HCT116 (cell line): ENCODE measurements around the gene ARHGAP19.

Experiments used
- POLR2A ChIP-seq: IDR thresholded peaks from 2 replicates; pipeline ENCODE4 v1.7.0; 2011; ENCODE audit warnings: borderline replicate concordance; ENCODE audit not compliant: insufficient read depth, insufficient read length; ENCODE audit errors: extremely low read depth
- POLR2AphosphoS5 ChIP-seq: IDR thresholded peaks from 2 replicates; pipeline ENCODE4 v1.6.1; 2011; ENCODE audit warnings: mild to moderate bottlenecking, low read depth, low read length, moderate library complexity
- ZNF274 ChIP-seq: fragments of 200-500 bp; sonication (Bioruptor generic); IDR thresholded peaks from 2 replicates; pipeline ENCODE4 v1.6.1; 2014; ENCODE audit warnings: mild to moderate bottlenecking, low read depth, low read length, inconsistent platforms
- TF ChIP-seq, protein P1 (sequence below), 3 experiments: fragments of 200-600 bp in 1 of 3; sonication (generic) in 1 of 3; IDR thresholded peaks in 2 of 3; conservative IDR thresholded peaks in 1 of 3; 2 replicates each; pipeline ENCODE4 v1.5.1; 2012 to 2017; ENCODE audit warnings: low read depth in 2 of 3, low read length in 2 of 3, antibody characterized with exemption in 1 of 3, borderline replicate concordance in 1 of 3, control low read depth in 1 of 3, mild to moderate bottlenecking in 1 of 3, mixed read lengths in 1 of 3, mixed run types in 1 of 3, moderate library complexity in 1 of 3; ENCODE audit not compliant: insufficient read depth in 1 of 3
- TF ChIP-seq, protein P2 (sequence below): IDR thresholded peaks from 2 replicates; pipeline ENCODE4 v1.6.1; 2012
- TF ChIP-seq, protein P3 (sequence below): IDR thresholded peaks from 2 replicates; pipeline ENCODE4 v1.6.1; 2012; ENCODE audit warnings: low read depth

DNA sequence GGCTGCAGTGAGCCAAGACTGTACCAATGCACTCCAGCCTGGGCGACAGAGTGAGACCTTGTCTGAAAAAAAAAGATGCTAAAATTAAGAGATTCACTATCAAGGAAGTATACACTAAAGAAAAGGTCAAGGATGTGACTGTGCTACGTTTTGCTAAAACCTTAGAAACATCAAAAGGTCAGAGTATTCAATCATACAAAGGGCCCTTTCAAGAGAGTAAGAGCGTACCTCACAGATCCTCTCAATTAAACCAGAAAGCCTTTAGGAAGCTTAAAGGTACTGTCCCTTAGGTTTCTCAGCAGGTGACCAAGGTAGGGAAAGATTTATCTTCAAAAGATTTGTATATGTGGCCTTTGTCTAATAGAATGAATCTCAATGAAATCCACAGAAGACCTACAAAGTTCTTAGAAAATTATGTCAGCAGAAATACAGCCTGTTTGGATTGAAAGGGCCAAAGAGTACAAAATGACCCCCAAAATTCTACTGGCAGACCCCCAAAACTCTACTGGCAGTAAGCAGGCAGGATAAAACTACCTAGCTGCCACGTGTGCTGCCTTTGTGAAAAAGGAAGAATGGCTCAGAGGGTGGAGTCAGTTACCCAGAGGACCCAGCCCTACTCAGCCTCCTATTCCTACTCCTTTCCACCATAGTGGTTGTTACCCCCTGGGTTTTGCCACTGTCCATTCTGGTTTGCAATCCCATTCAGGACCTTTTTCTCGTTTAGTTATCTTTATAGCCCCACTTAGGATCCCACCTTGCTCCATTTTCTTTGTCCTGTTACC, 36.7 kb downstream of the ARHGAP19 start:
- TF ChIP-seq, protein P1, sequence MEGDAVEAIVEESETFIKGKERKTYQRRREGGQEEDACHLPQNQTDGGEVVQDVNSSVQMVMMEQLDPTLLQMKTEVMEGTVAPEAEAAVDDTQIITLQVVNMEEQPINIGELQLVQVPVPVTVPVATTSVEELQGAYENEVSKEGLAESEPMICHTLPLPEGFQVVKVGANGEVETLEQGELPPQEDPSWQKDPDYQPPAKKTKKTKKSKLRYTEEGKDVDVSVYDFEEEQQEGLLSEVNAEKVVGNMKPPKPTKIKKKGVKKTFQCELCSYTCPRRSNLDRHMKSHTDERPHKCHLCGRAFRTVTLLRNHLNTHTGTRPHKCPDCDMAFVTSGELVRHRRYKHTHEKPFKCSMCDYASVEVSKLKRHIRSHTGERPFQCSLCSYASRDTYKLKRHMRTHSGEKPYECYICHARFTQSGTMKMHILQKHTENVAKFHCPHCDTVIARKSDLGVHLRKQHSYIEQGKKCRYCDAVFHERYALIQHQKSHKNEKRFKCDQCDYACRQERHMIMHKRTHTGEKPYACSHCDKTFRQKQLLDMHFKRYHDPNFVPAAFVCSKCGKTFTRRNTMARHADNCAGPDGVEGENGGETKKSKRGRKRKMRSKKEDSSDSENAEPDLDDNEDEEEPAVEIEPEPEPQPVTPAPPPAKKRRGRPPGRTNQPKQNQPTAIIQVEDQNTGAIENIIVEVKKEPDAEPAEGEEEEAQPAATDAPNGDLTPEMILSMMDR (IDR thresholded peaks at IDR 0.05 in 2 of 3, conservative IDR thresholded peaks at IDR 0.05 in 1 of 3; ENCODE audit: borderline replicate concordance in 1 of 3, insufficient read depth in 1 of 3, low read depth in 2 of 3, low read length in 2 of 3): no peak
- TF ChIP-seq, protein P2, sequence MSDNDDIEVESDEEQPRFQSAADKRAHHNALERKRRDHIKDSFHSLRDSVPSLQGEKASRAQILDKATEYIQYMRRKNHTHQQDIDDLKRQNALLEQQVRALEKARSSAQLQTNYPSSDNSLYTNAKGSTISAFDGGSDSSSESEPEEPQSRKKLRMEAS: no peak
- TF ChIP-seq ZNF274 (no peak), POLR2AphosphoS5 (no peak), POLR2A (no peak)
- TF ChIP-seq, protein P3, sequence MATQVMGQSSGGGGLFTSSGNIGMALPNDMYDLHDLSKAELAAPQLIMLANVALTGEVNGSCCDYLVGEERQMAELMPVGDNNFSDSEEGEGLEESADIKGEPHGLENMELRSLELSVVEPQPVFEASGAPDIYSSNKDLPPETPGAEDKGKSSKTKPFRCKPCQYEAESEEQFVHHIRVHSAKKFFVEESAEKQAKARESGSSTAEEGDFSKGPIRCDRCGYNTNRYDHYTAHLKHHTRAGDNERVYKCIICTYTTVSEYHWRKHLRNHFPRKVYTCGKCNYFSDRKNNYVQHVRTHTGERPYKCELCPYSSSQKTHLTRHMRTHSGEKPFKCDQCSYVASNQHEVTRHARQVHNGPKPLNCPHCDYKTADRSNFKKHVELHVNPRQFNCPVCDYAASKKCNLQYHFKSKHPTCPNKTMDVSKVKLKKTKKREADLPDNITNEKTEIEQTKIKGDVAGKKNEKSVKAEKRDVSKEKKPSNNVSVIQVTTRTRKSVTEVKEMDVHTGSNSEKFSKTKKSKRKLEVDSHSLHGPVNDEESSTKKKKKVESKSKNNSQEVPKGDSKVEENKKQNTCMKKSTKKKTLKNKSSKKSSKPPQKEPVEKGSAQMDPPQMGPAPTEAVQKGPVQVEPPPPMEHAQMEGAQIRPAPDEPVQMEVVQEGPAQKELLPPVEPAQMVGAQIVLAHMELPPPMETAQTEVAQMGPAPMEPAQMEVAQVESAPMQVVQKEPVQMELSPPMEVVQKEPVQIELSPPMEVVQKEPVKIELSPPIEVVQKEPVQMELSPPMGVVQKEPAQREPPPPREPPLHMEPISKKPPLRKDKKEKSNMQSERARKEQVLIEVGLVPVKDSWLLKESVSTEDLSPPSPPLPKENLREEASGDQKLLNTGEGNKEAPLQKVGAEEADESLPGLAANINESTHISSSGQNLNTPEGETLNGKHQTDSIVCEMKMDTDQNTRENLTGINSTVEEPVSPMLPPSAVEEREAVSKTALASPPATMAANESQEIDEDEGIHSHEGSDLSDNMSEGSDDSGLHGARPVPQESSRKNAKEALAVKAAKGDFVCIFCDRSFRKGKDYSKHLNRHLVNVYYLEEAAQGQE: no peak
